Gastrocnemius medialis (tissue), 4 donors: ENCODE results near the gene JAKMIP1. TPM values are rescaled to one million over a fixed set of nuclear protein-coding genes. Genes with fewer than 3 reads are reported as not detected.

Source experiments
- ATAC-seq, 2 donors: fragments of 150-250 bp; one replicate each; pipeline ENCODE4 v1.9.1; 2016
- DNase-seq, 2 donors: peaks; one replicate each; pipeline ENCODE4 v3.0.0-alpha.2; 2019
- H3K27ac ChIP-seq, 4 donors: fragments of 200-600 bp; sonication (generic); 1 replicate in 1 of 4; 2 replicates in 3 of 4; pipeline ENCODE4 v1.5.1; 2016 to 2018; ENCODE audit warnings: mild to moderate bottlenecking in 2 of 4, moderate library complexity in 1 of 4
- H3K27me3 ChIP-seq, 3 donors: fragments of 200-600 bp; sonication (generic) in 2 of 3; 1 replicate in 1 of 3; 2 replicates in 2 of 3; pipeline versions ENCODE4 v1.5.1 to v1.6.0; 2016 to 2019; ENCODE audit warnings: mild to moderate bottlenecking in 1 of 3, moderate library complexity in 1 of 3
- H3K36me3 ChIP-seq, 2 donors: fragments of 200-600 bp; sonication (generic) in 1 of 2; one replicate each; pipeline ENCODE4 v1.5.1; 2017 to 2018
- H3K4me1 ChIP-seq, 2 donors: fragments of 200-600 bp; sonication (generic) in 1 of 2; one replicate each; pipeline ENCODE4 v1.5.1; 2016 to 2017; ENCODE audit warnings: mild to moderate bottlenecking in 2 of 2
- H3K4me3 ChIP-seq, 4 donors: fragments of 200-600 bp; sonication (generic) in 3 of 4; 1 replicate in 1 of 4; 2 replicates in 3 of 4; pipeline ENCODE4 v1.5.1; 2016 to 2019; ENCODE audit warnings: mild to moderate bottlenecking in 2 of 4
- H3K9me3 ChIP-seq, 3 donors: fragments of 200-600 bp; sonication (generic) in 2 of 3; 1 replicate in 1 of 3; 2 replicates in 2 of 3; pipeline ENCODE4 v1.5.1; 2016 to 2019
- POLR2A ChIP-seq, 2 donors: fragments of 450-650 bp; IDR thresholded peaks; one replicate each; pipeline ENCODE4 v1.6.1; 2017; ENCODE audit warnings: antibody characterized with exemption in 2 of 2, mild to moderate bottlenecking in 2 of 2, moderate library complexity in 2 of 2
- in situ Hi-C, 4 donors: fragments of 200-750 bp; cut with MboI; loops; one replicate each; pipeline versions ENCODE4 v1.15.0 to v1.8.0; 2017; ENCODE audit warnings: low sequenced_read_pairs in 4 of 4
- intact Hi-C: fragments of 100-400 bp; cut with DNase I; formaldehyde crosslinking; loops from one replicate; pipeline ENCODE4 v1.15.1; 2023; ENCODE audit warnings: low total_unique reads
- total RNA-seq, 4 donors: library from RNA; depleted of rRNA; stranded (reverse); fragments of >200 nt; gene quantifications; one replicate each; pipeline versions ENCODE4 v1.1.0 to v1.2.3, GENCODE V29; 2016
- TF ChIP-seq, protein P1 (sequence below), 5 experiments: fragments of 450-650 bp in 3 of 5; fragments of 200-600 bp in 2 of 5; sonication (generic) in 2 of 5; IDR thresholded peaks in 4 of 5; conservative IDR thresholded peaks in 1 of 5; 1 replicate in 4 of 5; 2 replicates in 1 of 5; pipeline ENCODE4 v1.5.1; 2016 to 2019; ENCODE audit warnings: antibody characterized with exemption in 5 of 5, mild to moderate bottlenecking in 3 of 5, moderate library complexity in 3 of 5

Gene JAKMIP1
- total RNA-seq, 4 donors from 2014 or later: 0.62 TPM; not detected in 3

DNA sequence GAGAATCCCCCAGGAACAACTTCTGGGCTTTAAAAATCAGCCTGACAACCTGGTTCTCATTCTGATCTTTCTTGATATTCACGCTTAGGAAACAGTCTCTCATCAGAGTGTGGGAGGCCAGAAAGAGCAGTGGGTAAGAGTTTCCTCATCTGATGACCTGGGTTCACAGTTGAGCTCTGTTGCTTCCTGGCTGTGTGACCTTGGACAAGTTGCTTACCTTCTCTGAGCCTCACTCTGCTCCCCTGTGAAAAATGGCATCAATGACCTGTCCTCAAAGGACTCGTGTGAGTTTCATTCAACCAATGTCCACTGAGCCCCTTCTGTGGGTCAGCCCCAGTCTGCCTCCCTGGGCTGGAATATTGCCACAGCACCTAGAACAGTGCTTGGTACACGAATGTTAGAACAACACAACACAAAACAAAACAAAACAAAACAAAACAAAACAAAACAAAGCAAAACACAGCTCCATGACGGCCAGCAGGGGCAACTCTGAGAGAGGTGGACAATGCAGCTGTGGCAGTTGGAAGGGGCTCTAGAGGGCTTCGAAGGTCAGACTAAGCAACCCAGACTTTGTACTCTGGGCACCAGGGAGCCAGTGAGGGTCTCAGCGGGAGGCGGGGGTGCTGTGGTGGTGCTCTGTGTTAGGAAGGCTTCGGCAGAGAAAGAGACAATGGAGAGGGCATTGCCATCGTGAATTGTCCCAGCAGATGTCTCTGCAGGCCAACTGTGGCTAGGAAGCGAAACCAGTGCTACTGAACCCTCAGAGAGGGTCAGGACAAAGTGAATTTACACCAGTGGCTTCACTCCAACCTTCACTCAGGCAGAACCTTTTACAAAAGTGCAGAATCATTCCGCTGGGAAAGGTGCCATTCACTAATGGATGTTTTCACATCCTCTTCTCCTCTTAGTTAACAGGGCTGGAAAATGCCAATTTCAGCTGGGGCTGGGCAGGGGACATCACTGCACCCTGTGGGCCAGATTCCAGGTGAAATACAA is 167.8 kb downstream of the JAKMIP1 start:
- no peak overlapping the region for H3K27ac ChIP-seq
- no peak for ATAC-seq
- DNase-seq: no peak
- no peaks in the 10 kb centered on the region for H3K36me3 ChIP-seq
- intact Hi-C loops (no loop called here), in situ Hi-C loops (no loop called here)
- no peaks in the 10 kb centered on the region for H3K27me3 ChIP-seq
- H3K9me3 ChIP-seq: no peaks in the 10 kb centered on the region
- TF ChIP-seq, protein P1, sequence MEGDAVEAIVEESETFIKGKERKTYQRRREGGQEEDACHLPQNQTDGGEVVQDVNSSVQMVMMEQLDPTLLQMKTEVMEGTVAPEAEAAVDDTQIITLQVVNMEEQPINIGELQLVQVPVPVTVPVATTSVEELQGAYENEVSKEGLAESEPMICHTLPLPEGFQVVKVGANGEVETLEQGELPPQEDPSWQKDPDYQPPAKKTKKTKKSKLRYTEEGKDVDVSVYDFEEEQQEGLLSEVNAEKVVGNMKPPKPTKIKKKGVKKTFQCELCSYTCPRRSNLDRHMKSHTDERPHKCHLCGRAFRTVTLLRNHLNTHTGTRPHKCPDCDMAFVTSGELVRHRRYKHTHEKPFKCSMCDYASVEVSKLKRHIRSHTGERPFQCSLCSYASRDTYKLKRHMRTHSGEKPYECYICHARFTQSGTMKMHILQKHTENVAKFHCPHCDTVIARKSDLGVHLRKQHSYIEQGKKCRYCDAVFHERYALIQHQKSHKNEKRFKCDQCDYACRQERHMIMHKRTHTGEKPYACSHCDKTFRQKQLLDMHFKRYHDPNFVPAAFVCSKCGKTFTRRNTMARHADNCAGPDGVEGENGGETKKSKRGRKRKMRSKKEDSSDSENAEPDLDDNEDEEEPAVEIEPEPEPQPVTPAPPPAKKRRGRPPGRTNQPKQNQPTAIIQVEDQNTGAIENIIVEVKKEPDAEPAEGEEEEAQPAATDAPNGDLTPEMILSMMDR (IDR thresholded peaks at IDR 0.05 in 4 of 5, conservative IDR thresholded peaks at IDR 0.05 in 1 of 5): no peak
- TF ChIP-seq POLR2A (IDR thresholded peaks at IDR 0.05): no peak
- no peaks in the 10 kb centered on the region for H3K4me1 ChIP-seq
- H3K4me3 ChIP-seq: no peak overlapping the region

DNA sequence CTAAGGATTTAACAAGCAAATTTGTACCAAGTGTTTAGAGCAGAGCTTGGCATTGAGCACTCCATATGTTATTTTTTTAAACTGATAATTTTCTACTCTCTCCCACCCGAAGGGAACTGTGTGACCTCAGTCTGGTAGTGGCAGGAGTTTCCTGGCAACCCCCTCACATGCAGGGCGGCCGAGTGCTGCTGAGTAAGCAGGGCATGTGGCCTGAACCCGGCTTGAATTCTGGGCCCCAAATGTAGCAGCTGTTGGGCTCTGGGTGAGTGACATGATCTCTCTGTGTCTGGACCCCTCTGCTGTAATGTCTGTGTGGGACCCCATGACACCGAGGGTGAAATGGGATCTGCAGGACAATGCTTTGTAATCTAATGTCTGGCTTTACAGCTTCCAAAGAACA is 168.5 kb downstream of the JAKMIP1 start:
- Histone ChIP-seq H3K4me3 (no peak overlapping the region), H3K27ac (no peak overlapping the region), H3K4me1 (no peaks in the 10 kb centered on the region), H3K36me3 (no peaks in the 10 kb centered on the region), H3K27me3 (no peaks in the 10 kb centered on the region), H3K9me3 (no peaks in the 10 kb centered on the region)
- DNase-seq: no peak
- TF ChIP-seq, protein P1 (IDR thresholded peaks at IDR 0.05 in 4 of 5, conservative IDR thresholded peaks at IDR 0.05 in 1 of 5): no peak
- TF ChIP-seq POLR2A (IDR thresholded peaks at IDR 0.05): no peak
- ATAC-seq: no peak
- intact Hi-C loops (no loop called here), in situ Hi-C loops (no loop called here)

DNA sequence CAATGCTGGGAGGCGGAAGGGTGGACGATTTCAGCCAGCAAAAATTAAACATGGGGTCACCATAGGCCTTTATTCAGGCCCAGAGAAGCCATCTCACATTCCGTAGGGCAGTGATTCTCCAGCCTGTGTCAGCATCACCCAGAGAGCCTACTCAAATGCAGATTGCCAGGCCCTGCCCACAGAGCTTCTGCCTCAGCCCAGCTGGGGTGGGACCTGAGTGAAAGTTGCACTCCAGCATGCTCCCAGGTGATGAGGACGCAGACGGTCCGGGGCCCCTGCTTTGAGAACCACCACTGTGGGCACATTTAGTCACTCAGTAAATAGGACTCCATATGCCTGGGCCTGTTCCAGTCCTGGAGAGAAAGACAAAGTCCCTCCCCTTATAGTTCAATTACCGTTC is 169.7 kb downstream of the JAKMIP1 start:
- H3K27me3 ChIP-seq: no peaks in the 10 kb centered on the region
- TF ChIP-seq POLR2A (IDR thresholded peaks at IDR 0.05): no peak
- TF ChIP-seq, protein P1 (IDR thresholded peaks at IDR 0.05 in 4 of 5, conservative IDR thresholded peaks at IDR 0.05 in 1 of 5): no peak
- in situ Hi-C loops: no loop called here
- no peak overlapping the region for H3K27ac ChIP-seq
- H3K4me1 ChIP-seq: no peaks in the 10 kb centered on the region
- DNase-seq (no peak), ATAC-seq (no peak)
- H3K9me3 ChIP-seq: no peaks in the 10 kb centered on the region
- no peak overlapping the region for H3K4me3 ChIP-seq
- intact Hi-C loops: no loop called here
- H3K36me3 ChIP-seq: no peaks in the 10 kb centered on the region

DNA sequence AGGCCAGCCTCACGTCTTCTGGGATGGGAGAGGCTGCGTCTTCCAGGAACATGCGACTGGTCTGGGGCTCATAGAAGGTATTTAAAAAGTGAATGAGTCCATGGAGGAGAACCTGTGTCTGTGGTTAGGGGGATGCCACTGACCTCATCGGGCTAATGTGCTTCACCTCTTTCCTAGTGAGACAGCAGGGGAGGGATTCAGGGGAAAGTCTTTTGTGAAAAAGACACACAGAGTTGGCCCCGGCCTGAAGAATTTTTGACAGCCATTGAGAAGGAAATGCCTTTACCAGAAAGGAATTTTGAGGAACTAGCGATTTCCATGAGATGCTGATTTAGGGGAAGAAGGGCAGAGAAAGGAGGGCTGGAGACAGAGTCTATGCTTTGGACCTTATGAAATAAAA is 171.1 kb downstream of the JAKMIP1 start:
- no peak for DNase-seq
- H3K4me1 ChIP-seq: no peaks in the 10 kb centered on the region
- peaks cover 0 to under 1% (median 0%) of the 10 kb centered on the region in 3 donors for H3K27me3 ChIP-seq
- H3K36me3 ChIP-seq: no peaks in the 10 kb centered on the region
- intact Hi-C loops: no loop called here
- ATAC-seq: no peak
- no peak overlapping the region for H3K27ac ChIP-seq
- TF ChIP-seq, protein P1 (IDR thresholded peaks at IDR 0.05 in 4 of 5, conservative IDR thresholded peaks at IDR 0.05 in 1 of 5): no peak
- TF ChIP-seq POLR2A (IDR thresholded peaks at IDR 0.05): no peak
- no peak overlapping the region for H3K4me3 ChIP-seq
- H3K9me3 ChIP-seq: no peaks in the 10 kb centered on the region
- in situ Hi-C loops: no loop called here
